Naive thymus-derived CD4-positive, alpha-beta T cell (primary cell): ENCODE data around the gene HGFAC. TPM values are rescaled to one million over a fixed set of nuclear protein-coding genes. Genes with fewer than 3 reads are reported as not detected.

Source experiments
- ATAC-seq: fragments of 150-1000 bp; cut with Tn5 transposase; 2 replicates; pipeline ENCODE4 v1.10.0; 2021; ENCODE audit warnings: mild to moderate bottlenecking, moderate library complexity
- CTCF ChIA-PET: fragments of 350-600 bp; sonication (Branson Sonifier 250); formaldehyde crosslinking; loops from one replicate; lab custom pipeline; 2021; ENCODE audit warnings: antibody characterized with exemption; lab: Charles Lee
- POLR2A ChIA-PET: fragments of 350-600 bp; sonication (Branson Sonifier 250); formaldehyde crosslinking; loops from one replicate; lab custom pipeline; 2021; ENCODE audit warnings: antibody characterized with exemption, inconsistent platforms; lab: Charles Lee
- DNase-seq, 9 donors: peaks; one replicate each; pipeline versions ENCODE4 v3.0.0 to v3.0.0-alpha.2; 2020 to 2022; ENCODE audit warnings: mixed read lengths in 1 of 9
- H3K27ac ChIP-seq: one replicate; pipeline ENCODE4 v1.7.0; 2013; ENCODE audit warnings: mild to moderate bottlenecking, low read depth, low read length, moderate library complexity
- H3K27me3 ChIP-seq, 2 donors: one replicate each; pipeline ENCODE4 v1.7.0; 2013; ENCODE audit warnings: low read length in 2 of 2, mild to moderate bottlenecking in 2 of 2, moderate library complexity in 2 of 2; ENCODE audit not compliant: control insufficient read depth in 2 of 2, insufficient read depth in 2 of 2
- H3K36me3 ChIP-seq, 3 experiments: 1 replicate in 2 of 3; 2 replicates in 1 of 3; pipeline ENCODE4 v1.7.0; 2013; ENCODE audit warnings: low read length in 3 of 3, mild to moderate bottlenecking in 3 of 3, moderate library complexity in 1 of 3; ENCODE audit not compliant: insufficient read depth in 3 of 3, control insufficient read depth in 2 of 3
- H3K4me1 ChIP-seq, 2 donors: one replicate each; pipeline ENCODE4 v1.7.0; 2013; ENCODE audit warnings: low read length in 2 of 2, mild to moderate bottlenecking in 2 of 2, moderate library complexity in 1 of 2; ENCODE audit not compliant: control insufficient read depth in 2 of 2, insufficient read depth in 2 of 2
- H3K4me3 ChIP-seq: 2 replicates; pipeline ENCODE4 v1.7.0; 2013; ENCODE audit warnings: mild to moderate bottlenecking, low read length
- H3K9me3 ChIP-seq, 3 experiments: 1 replicate in 2 of 3; 2 replicates in 1 of 3; pipeline ENCODE4 v1.7.0; 2013; ENCODE audit warnings: low read length in 3 of 3; ENCODE audit not compliant: control insufficient read depth in 2 of 3
- H3K27ac Mint-ChIP-seq, 9 donors: one replicate each; pipeline ENCODE4 v1.8.0; 2020 to 2022; ENCODE audit warnings: mixed read lengths in 9 of 9, mild to moderate bottlenecking in 8 of 9, moderate library complexity in 5 of 9, inconsistent platforms in 2 of 9
- H3K27me3 Mint-ChIP-seq, 5 donors: one replicate each; pipeline ENCODE4 v1.8.0; 2021 to 2022; ENCODE audit warnings: mixed read lengths in 5 of 5, mild to moderate bottlenecking in 1 of 5
- H3K36me3 Mint-ChIP-seq, 5 donors: one replicate each; pipeline ENCODE4 v1.8.0; 2020 to 2022; ENCODE audit warnings: mixed read lengths in 5 of 5, mild to moderate bottlenecking in 3 of 5, inconsistent platforms in 1 of 5
- H3K4me1 Mint-ChIP-seq, 7 donors: one replicate each; pipeline ENCODE4 v1.8.0; 2020 to 2022; ENCODE audit warnings: mixed read lengths in 7 of 7, mild to moderate bottlenecking in 3 of 7, inconsistent platforms in 1 of 7
- H3K4me3 Mint-ChIP-seq, 10 donors: one replicate each; pipeline ENCODE4 v1.8.0; 2020 to 2022; ENCODE audit warnings: mild to moderate bottlenecking in 10 of 10, mixed read lengths in 10 of 10, moderate library complexity in 6 of 10, inconsistent platforms in 2 of 10
- H3K9me3 Mint-ChIP-seq, 11 donors: one replicate each; pipeline ENCODE4 v1.8.0; 2020 to 2022; ENCODE audit warnings: mixed read lengths in 11 of 11, mild to moderate bottlenecking in 4 of 11, inconsistent platforms in 1 of 11, moderate library complexity in 1 of 11
- intact Hi-C, 2 donors: fragments of 100-400 bp; cut with micrococcal nuclease; formaldehyde crosslinking; loops; one replicate each; pipeline ENCODE4 v1.15.1; 2023
- polyA plus RNA-seq, 2 donors: library from polyadenylated mRNA; unstranded; fragments of 300-500 nt; fragmentation: Illumina TruSeq; gene quantifications; one replicate each; pipeline ENCODE4 v1.2.3, GENCODE V29; 2021
- total RNA-seq, 6 experiments: library from RNA in 5 of 6; stranded (reverse) in 5 of 6; gene quantifications; 1 replicate in 5 of 6; 2 replicates in 1 of 6; pipeline ENCODE4 v1.2.3 and lab custom pipeline; 2021 to 2026

Gene HGFAC
- total and polyA plus RNA-seq, 7 experiments from 2014 or later, result 0.54 to 0.82 TPM; not detected in 5

DNA sequence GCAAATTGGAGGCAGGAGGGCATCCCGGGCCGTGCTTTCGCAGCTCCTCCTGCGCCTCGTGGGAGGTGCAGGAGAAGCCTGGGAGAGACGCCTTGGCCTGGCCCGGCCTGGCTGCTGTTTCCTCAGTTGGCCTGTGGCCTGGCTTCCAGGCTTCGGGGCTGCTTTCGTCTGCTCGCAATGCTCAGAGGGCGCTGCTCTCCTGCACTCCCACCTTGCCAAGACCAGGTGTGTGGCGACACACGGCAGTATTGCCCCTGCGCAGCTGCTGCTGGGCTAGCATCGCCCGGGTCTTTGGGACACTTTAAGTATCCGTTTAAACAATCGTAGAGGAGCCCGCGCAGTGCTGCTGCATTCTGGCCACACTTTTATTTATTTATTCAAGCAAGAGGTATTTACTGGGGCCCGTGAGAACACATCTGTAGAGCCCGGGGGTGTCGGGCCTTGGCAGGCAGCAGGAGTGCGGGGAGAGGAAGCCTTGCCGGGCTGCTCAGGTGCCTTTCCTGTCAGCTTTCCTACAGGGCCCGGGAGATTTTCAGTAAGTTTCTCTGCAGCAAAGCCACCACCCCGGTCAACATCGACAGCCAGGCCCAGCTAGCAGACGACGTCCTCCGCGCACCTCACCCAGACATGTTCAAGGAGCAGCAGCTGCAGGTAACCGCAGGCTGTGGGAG is 26.2 kb upstream of the HGFAC start:
- Mint-ChIP-seq H3K27ac (no peak overlapping the region), H3K4me3 (no peak overlapping the region), H3K9me3 (no peaks in the 10 kb centered on the region), H3K27me3 (no peaks in the 10 kb centered on the region), H3K4me1 (peaks cover 0 to 12% (median 0%) of the 10 kb centered on the region in 7 donors), H3K36me3 (peaks cover 0 to 35% (median 7%) of the 10 kb centered on the region in 5 donors)
- Histone ChIP-seq H3K27ac (no peak overlapping the region), H3K36me3 (peaks cover 0 to 25% (median 0%) of the 10 kb centered on the region in 3 experiments), H3K4me3 (no peak overlapping the region), H3K4me1 (no peaks in the 10 kb centered on the region), H3K27me3 (no peaks in the 10 kb centered on the region), H3K9me3 (no peaks in the 10 kb centered on the region)
- POLR2A ChIA-PET, result no interaction called here
- ATAC-seq, result no peak
- intact Hi-C loops, result no loop called here
- DNase-seq, result no peak
- CTCF ChIA-PET, result interaction anchor here (0.6 kb wide), 1 partner anchor 29 kb away, joined by 4 read pairs; no protein-coding TSS in a partner anchor

- intact Hi-C loops, result no loop called here
- peaks cover 0 to 35% (median 7%) of the 10 kb centered on the region in 5 donors for H3K36me3 Mint-ChIP-seq
- H3K9me3 ChIP-seq, result no peaks in the 10 kb centered on the region
- H3K9me3 Mint-ChIP-seq, result no peaks in the 10 kb centered on the region
- no peak overlapping the region for H3K4me3 ChIP-seq
- no peak overlapping the region for H3K27ac ChIP-seq
- no peak for ATAC-seq
- no peaks in the 10 kb centered on the region for H3K4me1 ChIP-seq
- ChIA-PET CTCF (no interaction called here), POLR2A (no interaction called here)
- H3K27ac Mint-ChIP-seq, result peak overlapping the region in 1 of 9 donors; percentile 14
- peaks cover 0 to 25% (median 0%) of the 10 kb centered on the region in 3 experiments for H3K36me3 ChIP-seq
- H3K27me3 ChIP-seq, result no peaks in the 10 kb centered on the region
- H3K27me3 Mint-ChIP-seq, result no peaks in the 10 kb centered on the region
- H3K4me1 Mint-ChIP-seq, result peaks cover 0 to 12% (median 0%) of the 10 kb centered on the region in 7 donors
- no peak overlapping the region for H3K4me3 Mint-ChIP-seq
- no peak for DNase-seq
Observed at GRCh38 chr4:3416270-3416669, 25.5 kb upstream of the HGFAC start.

- POLR2A ChIA-PET, result no interaction called here
- ATAC-seq (no peak), DNase-seq (no peak)
- Histone ChIP-seq H3K36me3 (peaks cover 0 to 29% (median 0%) of the 10 kb centered on the region in 3 experiments), H3K4me1 (no peaks in the 10 kb centered on the region), H3K27me3 (no peaks in the 10 kb centered on the region), H3K9me3 (no peaks in the 10 kb centered on the region), H3K27ac (no peak overlapping the region), H3K4me3 (no peak overlapping the region)
- Mint-ChIP-seq H3K9me3 (no peaks in the 10 kb centered on the region), H3K36me3 (peaks cover 0 to 35% (median 7%) of the 10 kb centered on the region in 5 donors), H3K27me3 (no peaks in the 10 kb centered on the region), H3K4me3 (no peak overlapping the region), H3K27ac (no peak overlapping the region), H3K4me1 (peaks cover 0 to 12% (median 0%) of the 10 kb centered on the region in 7 donors)
- CTCF ChIA-PET, result interaction anchor here (0.6 kb wide), 1 partner anchor 26 kb away, joined by 3 read pairs; no protein-coding TSS in a partner anchor
- intact Hi-C loops, result no loop called here
Observed at GRCh38 chr4:3416821-3417221, 24.9 kb upstream of the HGFAC start.

GRCh38 chr4:3417448-3417847 is 24.3 kb upstream of the HGFAC start:
- H3K4me1 Mint-ChIP-seq, result peaks cover 0 to 7% (median 0%) of the 10 kb centered on the region in 7 donors
- no peaks in the 10 kb centered on the region for H3K9me3 ChIP-seq
- no peak for DNase-seq
- no peaks in the 10 kb centered on the region for H3K27me3 Mint-ChIP-seq
- CTCF ChIA-PET, result no interaction called here
- intact Hi-C loops, result no loop called here
- ATAC-seq, result no peak
- no peak overlapping the region for H3K4me3 Mint-ChIP-seq
- POLR2A ChIA-PET, result no interaction called here
- H3K27ac ChIP-seq, result no peak overlapping the region
- peak overlapping the region in 1 of 9 donors; percentile 61 for H3K27ac Mint-ChIP-seq
- H3K9me3 Mint-ChIP-seq, result no peaks in the 10 kb centered on the region
- H3K4me3 ChIP-seq, result no peak overlapping the region
- no peaks in the 10 kb centered on the region for H3K4me1 ChIP-seq
- no peaks in the 10 kb centered on the region for H3K27me3 ChIP-seq
- H3K36me3 ChIP-seq, result peaks cover 0 to 30% (median 0%) of the 10 kb centered on the region in 3 experiments
- H3K36me3 Mint-ChIP-seq, result peaks cover 0 to 35% (median 7%) of the 10 kb centered on the region in 5 donors

DNA sequence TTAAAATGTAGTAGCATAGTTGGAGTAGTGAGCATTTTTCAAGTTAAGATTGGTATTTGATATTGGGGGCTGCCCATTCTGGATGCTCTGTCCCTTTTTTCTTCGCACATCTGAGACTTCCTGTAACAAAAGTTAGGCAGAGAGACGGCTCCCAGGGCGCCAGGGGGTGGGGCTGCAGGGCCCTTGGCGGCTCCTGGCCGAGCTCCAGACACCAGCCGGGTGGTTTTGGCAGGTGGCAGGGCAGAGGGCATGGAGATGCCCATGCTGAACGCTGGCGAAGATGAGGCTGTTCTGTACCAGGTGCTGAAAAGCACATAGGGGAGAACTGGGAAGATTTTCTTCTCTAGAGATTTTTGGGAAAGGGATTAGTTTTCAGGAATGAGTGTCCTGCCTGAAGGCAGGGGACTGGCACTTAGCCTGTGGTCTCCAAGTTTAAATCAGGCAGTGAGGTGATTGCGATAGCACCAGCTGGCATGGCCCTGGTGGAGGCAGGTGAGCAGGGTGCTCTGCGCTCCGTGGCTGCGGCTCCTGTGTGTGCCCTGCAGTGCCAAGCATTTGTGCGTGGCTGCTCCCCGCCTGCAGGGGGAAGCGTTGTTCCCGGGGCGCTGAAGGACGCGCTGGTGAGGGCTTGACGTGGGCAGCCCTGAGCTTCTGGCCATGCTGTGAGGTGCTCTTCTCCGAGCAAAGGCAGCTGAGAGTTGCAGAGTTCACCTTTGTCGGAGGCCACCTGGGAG is 23.6 kb upstream of the HGFAC start:
- H3K27ac ChIP-seq, result no peak overlapping the region
- intact Hi-C loops, result no loop called here
- H3K4me1 ChIP-seq, result no peaks in the 10 kb centered on the region
- ATAC-seq (no peak), DNase-seq (no peak)
- POLR2A ChIA-PET, result no interaction called here
- no peaks in the 10 kb centered on the region for H3K9me3 Mint-ChIP-seq
- CTCF ChIA-PET, result no interaction called here
- H3K27ac Mint-ChIP-seq, result peak overlapping the region in 1 of 9 donors; percentile 61
- peaks cover 0 to 7% (median 0%) of the 10 kb centered on the region in 7 donors for H3K4me1 Mint-ChIP-seq
- H3K9me3 ChIP-seq, result no peaks in the 10 kb centered on the region
- peaks cover 0 to 37% (median 0%) of the 10 kb centered on the region in 3 experiments for H3K36me3 ChIP-seq
- no peaks in the 10 kb centered on the region for H3K27me3 ChIP-seq
- peaks cover 0 to 35% (median 11%) of the 10 kb centered on the region in 5 donors for H3K36me3 Mint-ChIP-seq
- H3K27me3 Mint-ChIP-seq, result no peaks in the 10 kb centered on the region
- H3K4me3 ChIP-seq, result no peak overlapping the region
- H3K4me3 Mint-ChIP-seq, result no peak overlapping the region

- ChIA-PET POLR2A (no interaction called here), CTCF (no interaction called here)
- H3K9me3 ChIP-seq, result no peaks in the 10 kb centered on the region
- no peak overlapping the region for H3K27ac ChIP-seq
- H3K27ac Mint-ChIP-seq, result no peak overlapping the region
- H3K9me3 Mint-ChIP-seq, result no peaks in the 10 kb centered on the region
- H3K4me1 Mint-ChIP-seq, result peaks cover 0 to under 1% (median 0%) of the 10 kb centered on the region in 7 donors
- peaks cover 0 to 50% (median 0%) of the 10 kb centered on the region in 3 experiments for H3K36me3 ChIP-seq
- H3K4me3 Mint-ChIP-seq, result no peak overlapping the region
- H3K4me1 ChIP-seq, result no peaks in the 10 kb centered on the region
- intact Hi-C loops, result no loop called here
- H3K27me3 ChIP-seq, result no peaks in the 10 kb centered on the region
- no peaks in the 10 kb centered on the region for H3K27me3 Mint-ChIP-seq
- no peak for DNase-seq
- no peak for ATAC-seq
- peaks cover 0 to 25% (median 11%) of the 10 kb centered on the region in 5 donors for H3K36me3 Mint-ChIP-seq
- H3K4me3 ChIP-seq, result no peak overlapping the region
Observed at GRCh38 chr4:3419836-3420605, 21.7 kb upstream of the HGFAC start.
